Mononuclear cell (primary cell): ENCODE data around the gene NOXRED1. TPM values are rescaled to one million over a fixed set of nuclear protein-coding genes. Genes with fewer than 3 reads are reported as not detected.

ENCODE experiments used
- H3K27me3 ChIP-seq: 2 replicates; pipeline ENCODE4 v1.6.0; 2011; ENCODE audit warnings: low read length, control low read depth; ENCODE audit not compliant: insufficient read depth
- H3K4me1 ChIP-seq: 2 replicates; pipeline ENCODE4 v1.5.1; 2011; ENCODE audit warnings: mild to moderate bottlenecking, low read length, control low read depth; ENCODE audit not compliant: insufficient read depth
- H3K4me3 ChIP-seq: 2 replicates; pipeline ENCODE4 v1.5.1; 2011; ENCODE audit warnings: mild to moderate bottlenecking, low read length, moderate library complexity
- H3K9me3 ChIP-seq: 2 replicates; pipeline ENCODE4 v1.5.1; 2011; ENCODE audit warnings: low read depth, mild to moderate bottlenecking, control low read depth, low read length
- total RNA-seq: library from RNA; depleted of rRNA; stranded (reverse); fragments of >200 nt; gene quantifications from one replicate; pipeline ENCODE4 v1.2.3, GENCODE V29; 2012

The NOXRED1 gene
- total RNA-seq, 1 donor, result 0.21 TPM

- Histone ChIP-seq H3K4me1 (peaks cover 40% of the 10 kb centered on the region), H3K9me3 (no peaks in the 10 kb centered on the region), H3K27me3 (no peaks in the 10 kb centered on the region), H3K4me3 (peak overlapping the region; percentile 93)
Observed at GRCh38 chr14:77375973-77376770, 47.2 kb downstream of the NOXRED1 start.

GRCh38 chr14:77375164-77375950 lies 48.0 kb downstream of the NOXRED1 start:
- H3K4me1 ChIP-seq, result peaks cover 40% of the 10 kb centered on the region
- H3K4me3 ChIP-seq, result peak overlapping the region; percentile 93
- H3K27me3 ChIP-seq, result no peaks in the 10 kb centered on the region
- H3K9me3 ChIP-seq, result no peaks in the 10 kb centered on the region

DNA sequence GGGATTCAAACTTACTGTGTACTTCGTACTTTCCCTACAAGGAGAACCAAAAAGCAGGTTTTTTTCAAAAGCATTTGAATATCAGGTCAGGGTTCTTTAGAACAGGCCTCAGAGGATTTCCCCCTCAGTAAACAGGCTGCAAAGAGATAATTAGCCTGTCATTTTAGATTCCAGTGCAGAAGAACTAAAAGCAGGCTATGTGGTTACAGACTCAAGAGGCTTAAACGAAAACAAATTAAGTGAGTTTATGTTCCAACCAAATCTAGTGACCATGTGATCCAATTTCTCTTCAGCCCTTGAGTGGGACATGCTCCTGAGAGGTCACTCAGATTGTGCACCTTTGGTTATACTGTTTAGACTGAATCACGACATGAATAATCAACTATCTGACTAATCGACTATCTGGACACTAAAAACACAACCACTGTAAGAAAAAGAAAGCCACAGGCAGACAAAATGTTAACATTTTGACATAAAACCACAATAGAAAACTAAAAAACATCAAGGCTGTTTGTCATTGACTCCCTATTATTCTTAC lies 51.0 kb downstream of the NOXRED1 start:
- Histone ChIP-seq H3K4me1 (peaks cover 27% of the 10 kb centered on the region), H3K9me3 (no peaks in the 10 kb centered on the region), H3K27me3 (no peaks in the 10 kb centered on the region), H3K4me3 (no peak overlapping the region)

- Histone ChIP-seq H3K9me3 (no peaks in the 10 kb centered on the region), H3K4me1 (peaks cover 15% of the 10 kb centered on the region), H3K4me3 (no peak overlapping the region)
Observed at GRCh38 chr14:77369285-77369684, 54.0 kb downstream of the NOXRED1 start.

GRCh38 chr14:77364146-77364545 lies 59.2 kb downstream of the NOXRED1 start:
- Histone ChIP-seq H3K9me3 (no peaks in the 10 kb centered on the region), H3K4me3 (no peak overlapping the region)

More at GRCh38 chr14:77369285-77369684, 54.0 kb downstream of the NOXRED1 start:
- no peaks in the 10 kb centered on the region for H3K27me3 ChIP-seq

GRCh38 chr14:77359626-77360025 lies 63.7 kb downstream of the NOXRED1 start:
- no peaks in the 10 kb centered on the region for H3K9me3 ChIP-seq
- no peak overlapping the region for H3K4me3 ChIP-seq
- H3K4me1 ChIP-seq, result peaks cover 5% of the 10 kb centered on the region
- no peaks in the 10 kb centered on the region for H3K27me3 ChIP-seq

More at GRCh38 chr14:77364146-77364545, 59.2 kb downstream of the NOXRED1 start:
- H3K27me3 ChIP-seq, result no peaks in the 10 kb centered on the region
- peaks cover 5% of the 10 kb centered on the region for H3K4me1 ChIP-seq

DNA sequence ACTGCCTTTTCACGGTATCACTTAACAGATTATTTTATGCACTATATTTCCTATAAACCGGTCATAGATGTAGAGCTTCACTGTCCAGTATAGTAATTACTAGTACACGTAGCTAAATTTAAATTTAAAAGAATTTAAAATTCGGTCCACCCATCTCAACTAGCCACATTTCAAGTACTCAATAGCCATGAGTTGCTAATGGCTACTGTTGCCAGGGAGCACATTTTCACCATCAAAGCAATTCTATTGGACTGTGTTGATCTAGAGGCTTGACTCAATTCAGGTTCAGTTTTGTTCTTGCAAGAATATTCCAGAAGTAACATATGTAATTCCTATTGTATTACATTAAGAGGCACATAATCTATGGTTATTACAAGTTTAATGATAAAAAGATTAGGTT lies 66.4 kb downstream of the NOXRED1 start:
- Histone ChIP-seq H3K9me3 (no peaks in the 10 kb centered on the region), H3K4me3 (no peak overlapping the region), H3K27me3 (no peaks in the 10 kb centered on the region), H3K4me1 (no peaks in the 10 kb centered on the region)

DNA sequence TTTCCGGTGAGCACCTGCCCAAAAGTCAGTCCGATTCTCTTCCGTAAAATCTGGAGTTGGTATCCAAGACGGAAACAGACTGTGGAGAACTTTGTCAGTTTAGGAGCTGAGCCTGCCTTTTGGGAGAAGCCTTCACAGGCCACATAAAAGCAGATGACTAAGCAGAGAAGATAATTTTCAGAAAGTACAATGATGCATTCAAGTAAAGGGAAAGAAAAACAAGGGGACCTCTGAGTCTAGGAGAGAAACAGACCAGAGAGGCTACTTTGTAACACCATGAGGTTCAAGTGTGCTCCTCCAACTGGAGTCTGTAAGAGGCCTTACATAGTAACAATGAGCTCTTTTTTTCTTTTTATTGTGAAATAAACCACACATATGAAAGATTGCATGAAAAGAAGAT lies 67.5 kb downstream of the NOXRED1 start:
- Histone ChIP-seq H3K9me3 (no peaks in the 10 kb centered on the region), H3K4me1 (no peaks in the 10 kb centered on the region), H3K4me3 (no peak overlapping the region), H3K27me3 (no peaks in the 10 kb centered on the region)

GRCh38 chr14:77353469-77354141 lies 69.7 kb downstream of the NOXRED1 start:
- H3K4me3 ChIP-seq, result no peak overlapping the region
- no peaks in the 10 kb centered on the region for H3K9me3 ChIP-seq
- no peaks in the 10 kb centered on the region for H3K27me3 ChIP-seq
- H3K4me1 ChIP-seq, result peaks cover 3% of the 10 kb centered on the region

- H3K27me3 ChIP-seq, result no peaks in the 10 kb centered on the region
- H3K9me3 ChIP-seq, result no peaks in the 10 kb centered on the region
- H3K4me1 ChIP-seq, result peaks cover 29% of the 10 kb centered on the region
- no peak overlapping the region for H3K4me3 ChIP-seq
Observed at GRCh38 chr14:77347751-77348150, 75.6 kb downstream of the NOXRED1 start.

- Histone ChIP-seq H3K9me3 (no peaks in the 10 kb centered on the region), H3K27me3 (no peaks in the 10 kb centered on the region), H3K4me1 (peaks cover 29% of the 10 kb centered on the region), H3K4me3 (no peak overlapping the region)
Observed at GRCh38 chr14:77346495-77346894, 76.8 kb downstream of the NOXRED1 start.

- Histone ChIP-seq H3K4me1 (peaks cover 29% of the 10 kb centered on the region), H3K4me3 (no peak overlapping the region), H3K9me3 (no peaks in the 10 kb centered on the region), H3K27me3 (no peaks in the 10 kb centered on the region)
Observed at GRCh38 chr14:77344377-77344996, 78.8 kb downstream of the NOXRED1 start.
